Naive thymus-derived CD8-positive, alpha-beta T cell (primary cell): ENCODE data around the gene COMMD4. TPM values are rescaled to one million over a fixed set of nuclear protein-coding genes. Genes with fewer than 3 reads are reported as not detected.
"Not testable (repeated sequence)": the region's sequence is repeated elsewhere in the genome, so short reads cannot be mapped to it uniquely, and the experiment has no call there.

Experiments used
- ATAC-seq, 2 donors: fragments of 150-1000 bp; cut with Tn5 transposase in 1 of 2; sonication (Bioruptor Pico), chemical (Tn5 transposase) in 1 of 2; 1 replicate in 1 of 2; 2 replicates in 1 of 2; pipeline ENCODE4 v1.10.0; 2021; ENCODE audit warnings: mild to moderate bottlenecking in 2 of 2, moderate library complexity in 2 of 2
- POLR2A ChIA-PET: fragments of 350-600 bp; sonication (Branson Sonifier 250); formaldehyde crosslinking; loops from one replicate; lab custom pipeline; 2021; ENCODE audit warnings: antibody characterized with exemption; lab: Charles Lee
- DNase-seq, 10 donors: peaks; one replicate each; pipeline versions ENCODE4 v3.0.0 to v3.0.0-alpha.2; 2020 to 2022
- H3K27ac Mint-ChIP-seq, 10 donors: one replicate each; pipeline ENCODE4 v1.8.0; 2020 to 2022; ENCODE audit warnings: mild to moderate bottlenecking in 10 of 10, mixed read lengths in 10 of 10, moderate library complexity in 4 of 10, inconsistent platforms in 1 of 10
- H3K27me3 Mint-ChIP-seq, 5 donors: one replicate each; pipeline ENCODE4 v1.8.0; 2021 to 2022; ENCODE audit warnings: mixed read lengths in 5 of 5
- H3K36me3 Mint-ChIP-seq, 3 donors: one replicate each; pipeline ENCODE4 v1.8.0; 2020 to 2022; ENCODE audit warnings: mixed read lengths in 3 of 3, mild to moderate bottlenecking in 2 of 3, inconsistent platforms in 1 of 3
- H3K4me1 Mint-ChIP-seq, 4 donors: one replicate each; pipeline ENCODE4 v1.8.0; 2021 to 2022; ENCODE audit warnings: mixed read lengths in 4 of 4
- H3K4me3 Mint-ChIP-seq, 10 donors: one replicate each; pipeline ENCODE4 v1.8.0; 2020 to 2022; ENCODE audit warnings: mild to moderate bottlenecking in 10 of 10, mixed read lengths in 10 of 10, moderate library complexity in 6 of 10, inconsistent platforms in 1 of 10
- H3K9me3 Mint-ChIP-seq, 9 donors: one replicate each; pipeline ENCODE4 v1.8.0; 2020 to 2022; ENCODE audit warnings: mixed read lengths in 9 of 9, mild to moderate bottlenecking in 3 of 9, inconsistent platforms in 1 of 9, moderate library complexity in 1 of 9
- microRNA-seq: library from miRNA; unstranded; fragments of <30 nt; microRNA quantifications from one replicate; pipeline ENCODE4 v1.2.0, GENCODE V29; 2022; ENCODE audit warnings: borderline microRNAs expressed
- polyA plus RNA-seq, 3 donors: library from polyadenylated mRNA; unstranded; fragments of 300-500 nt; fragmentation: Illumina TruSeq; gene quantifications; one replicate each; pipeline ENCODE4 v1.2.3, GENCODE V29; 2021
- total RNA-seq, 8 experiments: library from RNA in 2 of 8; stranded (reverse) in 2 of 8; gene quantifications; one replicate each; pipeline ENCODE4 v1.2.3 and lab custom pipeline; 2021 to 2026

COMMD4 gene
- total and polyA plus RNA-seq, 5 experiments from 2014 or later = 22.0 to 42.5 (median 27.2) TPM

DNA sequence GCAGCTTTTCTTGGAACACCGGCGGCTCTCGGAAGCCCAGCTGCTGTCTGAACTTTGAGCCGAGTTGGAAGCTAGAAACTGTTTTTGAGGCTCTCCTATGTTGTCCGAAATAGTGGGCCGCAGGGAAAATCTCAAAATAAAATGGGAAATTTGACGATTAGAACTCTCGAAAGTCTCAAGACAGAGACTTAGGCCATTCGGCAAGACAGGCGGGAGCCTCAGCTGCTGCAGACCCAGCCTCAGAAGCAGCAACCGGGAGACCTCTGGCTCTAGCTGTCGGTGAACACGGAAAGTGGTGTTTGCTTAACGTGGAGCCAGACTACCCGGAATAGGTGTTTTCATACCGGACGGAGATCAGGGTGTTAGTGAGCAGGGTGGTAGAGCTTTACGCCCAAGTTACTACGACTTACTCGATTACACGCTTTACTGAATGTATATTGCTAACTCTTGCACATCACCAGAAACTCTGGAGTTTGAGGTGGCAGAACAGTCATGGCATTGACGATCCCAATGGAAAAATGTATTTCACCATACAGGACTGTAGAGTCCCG is 32.9 kb downstream of the COMMD4 start:
- Mint-ChIP-seq H3K9me3 (no peaks in the 10 kb centered on the region), H3K36me3 (peaks cover 0 to 58% (median 0%) of the 10 kb centered on the region in 3 donors), H3K4me1 (peaks cover 8 to 25% (median 20%) of the 10 kb centered on the region in 4 donors), H3K27me3 (no peaks in the 10 kb centered on the region), H3K27ac (peak overlapping the region; percentile 85 to 96 (median 95)), H3K4me3 (peak overlapping the region; percentile 84 to 94 (median 90))
- no peak for DNase-seq
- POLR2A ChIA-PET = interaction anchor here (0.8 to 6.3 kb wide), 17 partner anchors 10 to 370 kb away, joined by 3 to 166 read pairs (median 10); partner anchors contain the start of genes C15orf39, COMMD4, IMP3 and NEIL1
- ATAC-seq = peak in 1 of 2 donors; percentile 10

DNA sequence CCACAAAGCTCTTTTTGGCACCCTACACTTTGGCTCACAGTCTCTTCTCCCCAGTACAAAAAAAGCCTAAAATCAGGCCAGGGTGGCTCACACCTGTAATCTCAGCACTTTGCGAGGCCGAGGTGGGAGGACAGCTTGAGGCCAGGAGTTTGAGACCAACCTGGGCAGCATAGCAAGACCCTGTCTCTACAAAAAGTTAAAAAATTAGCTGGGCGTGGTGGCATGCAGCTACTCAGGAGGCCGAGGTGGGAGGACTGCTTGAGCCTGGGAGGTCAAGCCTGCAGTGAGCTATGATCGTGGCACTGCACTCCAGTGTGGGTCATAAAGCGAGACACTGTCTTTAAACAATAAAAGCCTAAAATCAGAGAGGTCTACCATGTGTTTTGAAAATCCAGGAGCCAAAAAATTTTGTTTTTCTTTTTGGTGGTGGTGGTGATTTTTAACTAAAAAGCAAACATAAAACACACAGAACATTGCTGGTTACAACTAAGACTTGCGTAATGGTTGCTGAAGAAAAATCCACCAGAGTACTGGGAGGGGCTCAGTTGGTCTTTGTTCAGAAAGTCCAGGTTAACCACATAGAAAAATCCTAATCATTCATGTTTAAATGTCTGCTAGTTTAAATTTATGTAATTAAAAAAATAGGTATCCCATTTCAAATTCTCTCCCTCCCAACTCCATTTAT is 34.2 kb downstream of the COMMD4 start:
- Mint-ChIP-seq H3K36me3 (peaks cover 0 to 59% (median 0%) of the 10 kb centered on the region in 3 donors), H3K9me3 (no peaks in the 10 kb centered on the region), H3K4me3 (peak overlapping the region; percentile 5 to 94 (median 87)), H3K4me1 (peaks cover 13 to 25% (median 24%) of the 10 kb centered on the region in 4 donors), H3K27me3 (no peaks in the 10 kb centered on the region), H3K27ac (peak overlapping the region; percentile 34 to 96 (median 90))
- ATAC-seq (no peak), DNase-seq (no peak)
- POLR2A ChIA-PET = interaction anchor here (1.0 to 6.3 kb wide), 8 partner anchors 9 to 271 kb away, joined by 4 to 166 read pairs (median 17); partner anchors contain the start of genes COMMD4, IMP3, NEIL1 and SIN3A

DNA sequence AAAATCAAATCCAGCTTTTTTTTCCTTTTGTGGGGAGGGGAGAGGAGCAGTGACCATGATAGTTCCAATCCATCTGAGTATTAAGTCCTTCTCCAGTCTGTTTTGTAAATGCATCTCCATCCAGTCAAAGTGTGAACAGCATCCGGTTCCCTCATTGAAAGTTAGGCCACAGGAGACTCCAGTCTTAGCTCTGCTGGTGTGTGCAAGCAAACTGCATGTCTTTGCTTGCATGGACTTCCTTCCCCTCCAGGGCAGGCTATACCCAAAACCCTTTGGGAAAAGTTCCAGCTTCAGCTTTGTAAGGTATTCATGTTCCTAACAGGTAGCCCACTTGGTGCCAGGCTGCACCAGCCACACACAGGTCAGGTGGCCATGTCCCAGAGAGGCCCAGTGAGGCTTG is 35.6 kb downstream of the COMMD4 start:
- H3K4me3 Mint-ChIP-seq = no peak overlapping the region
- POLR2A ChIA-PET = interaction anchor here (0.7 to 6.3 kb wide), 3 partner anchors 23 to 276 kb away, joined by 3 to 166 read pairs (median 76); partner anchors contain the start of genes NEIL1, SIN3A and SNX33
- DNase-seq = no peak

DNA sequence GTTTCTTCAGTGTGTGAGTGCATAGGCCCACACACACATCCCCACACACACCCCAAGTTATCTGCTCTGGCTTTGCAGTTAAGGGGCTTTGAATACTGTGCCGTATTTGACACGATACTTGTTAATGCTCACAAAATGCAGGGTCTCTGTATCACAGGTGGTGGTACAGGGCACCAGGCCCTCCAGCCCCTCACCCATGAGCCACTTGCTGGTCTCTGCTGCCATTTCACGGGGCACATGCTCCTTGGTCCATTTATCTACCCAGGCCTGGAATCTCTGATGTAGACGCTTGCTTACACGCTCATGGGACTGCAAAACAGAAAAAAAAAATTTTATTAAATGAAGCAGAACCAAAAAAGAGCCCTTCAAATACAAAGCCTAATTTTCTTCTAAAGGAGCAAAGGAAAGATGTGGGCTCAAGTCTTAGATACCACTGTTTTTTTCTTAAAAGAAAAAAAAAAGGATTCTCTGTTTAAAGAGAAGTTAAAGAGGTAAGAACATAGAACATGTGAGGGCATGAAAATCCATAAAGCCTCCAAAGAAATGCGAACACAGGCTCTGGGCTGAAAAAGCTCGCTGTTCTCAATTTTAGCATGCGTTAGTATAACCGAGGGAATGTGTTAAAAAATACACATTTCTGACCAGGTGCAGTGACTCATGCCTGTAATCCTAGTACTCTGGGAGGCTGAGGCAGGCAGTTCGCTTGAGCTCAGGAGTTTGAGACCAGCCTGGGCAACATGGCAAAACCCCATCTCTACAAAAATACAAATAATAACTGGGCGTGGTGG is 36.2 kb downstream of the COMMD4 start:
- H3K4me3 Mint-ChIP-seq = no peak overlapping the region
- ATAC-seq = no peak
- peak overlapping the region in 3 of 10 donors; percentile 4 to 57 (median 11) for H3K27ac Mint-ChIP-seq
- POLR2A ChIA-PET = interaction anchor here (0.6 to 0.7 kb wide), 4 partner anchors 16 to 80 kb away, joined by 3 to 6 read pairs (median 6); no protein-coding TSS in a partner anchor
- H3K36me3 Mint-ChIP-seq = peaks cover 2 to 64% (median 4%) of the 10 kb centered on the region in 3 donors
- H3K27me3 Mint-ChIP-seq = no peaks in the 10 kb centered on the region
- no peak for DNase-seq
- peaks cover 13 to 23% (median 19%) of the 10 kb centered on the region in 4 donors for H3K4me1 Mint-ChIP-seq
- H3K9me3 Mint-ChIP-seq = no peaks in the 10 kb centered on the region

More for the DNA sequence above, 35.6 kb downstream of the COMMD4 start:
- Mint-ChIP-seq H3K36me3 (peaks cover 2 to 65% (median 4%) of the 10 kb centered on the region in 3 donors), H3K9me3 (no peaks in the 10 kb centered on the region), H3K27ac (peak overlapping the region in 3 of 10 donors; percentile 5 to 57 (median 57)), H3K4me1 (peaks cover 13 to 25% (median 24%) of the 10 kb centered on the region in 4 donors), H3K27me3 (no peaks in the 10 kb centered on the region)
- no peak for ATAC-seq

DNA sequence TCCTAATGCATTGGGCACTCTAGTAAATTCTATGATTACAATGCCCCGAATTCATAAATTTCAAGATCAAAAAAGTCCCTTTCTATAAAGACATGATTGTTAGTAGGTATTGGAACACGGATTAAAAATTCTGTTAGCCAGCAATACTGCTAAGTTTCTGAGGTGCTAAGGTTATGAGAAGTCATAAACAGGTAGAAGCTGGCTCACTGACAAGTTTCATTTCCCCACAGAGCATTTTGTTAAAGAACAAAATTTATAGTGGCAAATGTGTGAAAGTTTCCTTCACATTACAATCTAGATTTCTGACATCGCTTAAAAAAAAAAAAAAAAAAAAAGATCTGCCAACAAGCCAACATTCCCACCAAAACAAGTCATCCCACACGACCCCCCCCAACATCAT is 44.9 kb downstream of the COMMD4 start:
- peak overlapping the region in 4 of 10 donors; percentile 6 to 43 (median 26) for H3K27ac Mint-ChIP-seq
- peaks cover 0 to 6% (median 1%) of the 10 kb centered on the region in 4 donors for H3K4me1 Mint-ChIP-seq
- H3K27me3 Mint-ChIP-seq = no peaks in the 10 kb centered on the region
- H3K36me3 Mint-ChIP-seq = peaks cover 1 to 91% (median 14%) of the 10 kb centered on the region in 3 donors
- DNase-seq (no peak), ATAC-seq (no peak)
- H3K9me3 Mint-ChIP-seq = no peaks in the 10 kb centered on the region
- POLR2A ChIA-PET = interaction anchor here (1.1 to 1.3 kb wide), 3 partner anchors 12 to 259 kb away, joined by 3 read pairs; partner anchors contain the start of gene IMP3
- no peak overlapping the region for H3K4me3 Mint-ChIP-seq

DNA sequence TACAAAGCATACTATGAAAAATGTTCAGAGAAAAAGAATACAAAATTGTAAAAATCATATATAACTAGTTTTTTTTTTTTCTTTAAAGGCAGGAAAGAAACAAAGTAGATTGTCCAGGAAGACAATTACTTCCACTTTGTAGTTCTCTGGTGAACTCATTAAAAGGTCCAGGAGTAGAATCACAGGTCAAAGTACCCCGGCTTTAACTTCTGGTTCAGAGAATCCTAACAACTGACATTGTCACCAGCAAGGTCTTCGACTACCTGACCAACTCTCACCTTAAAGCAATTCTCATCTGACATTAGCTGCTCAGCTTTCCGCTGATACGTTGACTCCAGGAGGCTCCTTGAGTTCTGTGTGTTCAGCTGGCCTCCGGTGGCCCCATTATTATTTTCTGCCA is 48.1 kb downstream of the COMMD4 start:
- H3K36me3 Mint-ChIP-seq = peaks cover 0 to 96% (median 11%) of the 10 kb centered on the region in 3 donors
- H3K9me3 Mint-ChIP-seq, ATAC-seq, H3K4me3 Mint-ChIP-seq, H3K27me3 Mint-ChIP-seq, DNase-seq, POLR2A ChIA-PET, H3K27ac Mint-ChIP-seq: not testable (repeated sequence)
- H3K4me1 Mint-ChIP-seq = peaks cover 0 to 10% (median 4%) of the 10 kb centered on the region in 4 donors

Small RNAs within 50 kb of the gene (microRNA-seq; reads per million reads assigned to microRNA genes)
- gene MIR631 = not detected

Other genes starting within 250 kb of the COMMD4 start
- gene C15orf39, start 134.2 kb upstream of the COMMD4 start, total RNA-seq = 10 to 100 TPM; 20.7 to 27.6 TPM
- 1 to 10 TPM; 1.0 to 4.5 (median 2.3) TPM for gene C15orf39, start 134.2 kb upstream of the COMMD4 start, polyA plus RNA-seq
- not detected for gene GOLGA6C, start 77.7 kb upstream of the COMMD4 start, total RNA-seq
- gene GOLGA6C, start 77.7 kb upstream of the COMMD4 start, polyA plus RNA-seq = not detected
- under 1 TPM; 0.16 to 0.19 TPM for gene GOLGA6D, start 53.2 kb upstream of the COMMD4 start, total RNA-seq
- gene GOLGA6D, start 53.2 kb upstream of the COMMD4 start, polyA plus RNA-seq = under 1 TPM in 1 of 3 donors, not detected in 2; 0.06 TPM
- 1 to 10 TPM; 6.1 to 9.2 TPM for gene NEIL1, start 11.0 kb downstream of the COMMD4 start, total RNA-seq
- gene NEIL1, start 11.0 kb downstream of the COMMD4 start, polyA plus RNA-seq = 1 to 10 TPM; 2.1 to 3.5 (median 2.2) TPM
- 100 to 1,000 TPM; 369 to 370 TPM for gene MAN2C1, start 32.5 kb downstream of the COMMD4 start, total RNA-seq
- gene MAN2C1, start 32.5 kb downstream of the COMMD4 start, polyA plus RNA-seq = 10 to 100 TPM; 20.4 to 29.8 (median 28.7) TPM
- 100 to 1,000 TPM; 130 to 137 TPM for gene SIN3A, start 115.6 kb downstream of the COMMD4 start, total RNA-seq
- 10 to 100 TPM; 12.4 to 17.0 (median 12.7) TPM for gene SIN3A, start 115.6 kb downstream of the COMMD4 start, polyA plus RNA-seq
- 10 to 100 TPM; 10.1 to 14.0 TPM for gene PTPN9, start 243.3 kb downstream of the COMMD4 start, total RNA-seq
- 10 to 100 TPM; 12.9 to 19.6 (median 18.2) TPM for gene PTPN9, start 243.3 kb downstream of the COMMD4 start, polyA plus RNA-seq